ENCODE results near the gene RFTN1.

The RFTN1 gene

GRCh38 chr3:16432714-16433113 lies 80.8 kb downstream of the RFTN1 start:
- DNase-seq (ENCODE audit: low spot score in 2 of 2) (no peak), ATAC-seq (no peak)
- no peak overlapping the region for H3K4me3 Mint-ChIP-seq
- H3K36me3 Mint-ChIP-seq = peaks cover 68% of the 10 kb centered on the region
- H3K9me3 Mint-ChIP-seq = no peaks in the 10 kb centered on the region
- no peak overlapping the region for H3K27ac Mint-ChIP-seq
- peaks cover 18% of the 10 kb centered on the region for H3K4me1 Mint-ChIP-seq

GRCh38 chr3:16430717-16431630 lies 82.5 kb downstream of the RFTN1 start:
- peaks cover 66% of the 10 kb centered on the region for H3K36me3 Mint-ChIP-seq
- no peak overlapping the region for H3K4me3 Mint-ChIP-seq
- H3K4me1 Mint-ChIP-seq = peaks cover 18% of the 10 kb centered on the region
- H3K27ac Mint-ChIP-seq = peak overlapping the region; percentile 63
- no peaks in the 10 kb centered on the region for H3K9me3 Mint-ChIP-seq
- no peak for DNase-seq (ENCODE audit: low spot score in 2 of 2)
- no peak for ATAC-seq

GRCh38 chr3:16429086-16429485 lies 84.4 kb downstream of the RFTN1 start:
- peaks cover 68% of the 10 kb centered on the region for H3K36me3 Mint-ChIP-seq
- peak overlapping the region; percentile 11 for H3K27ac Mint-ChIP-seq
- no peak for ATAC-seq
- H3K9me3 Mint-ChIP-seq = no peaks in the 10 kb centered on the region
- peaks cover 23% of the 10 kb centered on the region for H3K4me1 Mint-ChIP-seq
- no peak for DNase-seq (ENCODE audit: low spot score in 2 of 2)
- H3K4me3 Mint-ChIP-seq = no peak overlapping the region

- peaks cover 23% of the 10 kb centered on the region for H3K4me1 Mint-ChIP-seq
- ATAC-seq (no peak), DNase-seq (ENCODE audit: low spot score in 2 of 2) (no peak)
- no peak overlapping the region for H3K4me3 Mint-ChIP-seq
- H3K9me3 Mint-ChIP-seq = no peaks in the 10 kb centered on the region
- H3K36me3 Mint-ChIP-seq = peaks cover 64% of the 10 kb centered on the region
- H3K27ac Mint-ChIP-seq = no peak overlapping the region
Measured at GRCh38 chr3:16428612-16429011, 84.9 kb downstream of the RFTN1 start.

GRCh38 chr3:16427103-16427965 lies 86.2 kb downstream of the RFTN1 start:
- H3K36me3 Mint-ChIP-seq = peaks cover 59% of the 10 kb centered on the region
- ATAC-seq (no peak), DNase-seq (ENCODE audit: low spot score in 2 of 2) (no peak)
- H3K4me1 Mint-ChIP-seq = peaks cover 21% of the 10 kb centered on the region
- H3K27ac Mint-ChIP-seq = peak overlapping the region; percentile 30
- H3K9me3 Mint-ChIP-seq = no peaks in the 10 kb centered on the region
- H3K4me3 Mint-ChIP-seq = no peak overlapping the region

- peak overlapping the region; percentile 30 for H3K27ac Mint-ChIP-seq
- H3K4me3 Mint-ChIP-seq = no peak overlapping the region
- H3K9me3 Mint-ChIP-seq = no peaks in the 10 kb centered on the region
- H3K4me1 Mint-ChIP-seq = peaks cover 18% of the 10 kb centered on the region
- DNase-seq (ENCODE audit: low spot score in 2 of 2) (no peak), ATAC-seq (no peak)
- peaks cover 59% of the 10 kb centered on the region for H3K36me3 Mint-ChIP-seq
Measured at GRCh38 chr3:16426665-16427064, 86.8 kb downstream of the RFTN1 start.

GRCh38 chr3:16426029-16426400 lies 87.5 kb downstream of the RFTN1 start:
- Mint-ChIP-seq H3K36me3 (peaks cover 59% of the 10 kb centered on the region), H3K27ac (no peak overlapping the region), H3K9me3 (no peaks in the 10 kb centered on the region), H3K4me3 (no peak overlapping the region), H3K4me1 (peaks cover 16% of the 10 kb centered on the region)
- ATAC-seq = no peak
- no peak for DNase-seq (ENCODE audit: low spot score in 2 of 2)

- H3K4me3 Mint-ChIP-seq = no peak overlapping the region
- no peak for ATAC-seq
- H3K9me3 Mint-ChIP-seq = no peaks in the 10 kb centered on the region
- peaks cover 11% of the 10 kb centered on the region for H3K4me1 Mint-ChIP-seq
- peaks cover 59% of the 10 kb centered on the region for H3K36me3 Mint-ChIP-seq
- H3K27ac Mint-ChIP-seq = no peak overlapping the region
- no peak for DNase-seq (ENCODE audit: low spot score in 2 of 2)
Measured at GRCh38 chr3:16425398-16426028, 88.0 kb downstream of the RFTN1 start.

GRCh38 chr3:16423947-16424673 lies 89.4 kb downstream of the RFTN1 start:
- Mint-ChIP-seq H3K36me3 (peaks cover 50% of the 10 kb centered on the region), H3K9me3 (no peaks in the 10 kb centered on the region), H3K4me1 (peaks cover 9% of the 10 kb centered on the region)

GRCh38 chr3:16423298-16423697 lies 90.2 kb downstream of the RFTN1 start:
- no peak overlapping the region for H3K27ac Mint-ChIP-seq
- H3K4me1 Mint-ChIP-seq = peaks cover 14% of the 10 kb centered on the region
- H3K36me3 Mint-ChIP-seq = peaks cover 56% of the 10 kb centered on the region
- H3K4me3 Mint-ChIP-seq = no peak overlapping the region
- ATAC-seq (no peak), DNase-seq (ENCODE audit: low spot score in 2 of 2) (no peak)
- H3K9me3 Mint-ChIP-seq = no peaks in the 10 kb centered on the region

More at GRCh38 chr3:16423947-16424673, 89.4 kb downstream of the RFTN1 start:
- Mint-ChIP-seq H3K27ac (no peak overlapping the region), H3K4me3 (no peak overlapping the region)
- no peak for ATAC-seq
- DNase-seq (ENCODE audit: low spot score in 2 of 2) = no peak

GRCh38 chr3:16419640-16420241 lies 93.8 kb downstream of the RFTN1 start:
- Mint-ChIP-seq H3K4me3 (no peak overlapping the region), H3K9me3 (no peaks in the 10 kb centered on the region), H3K27ac (no peak overlapping the region), H3K4me1 (peaks cover 18% of the 10 kb centered on the region), H3K36me3 (peaks cover 56% of the 10 kb centered on the region)
- DNase-seq (ENCODE audit: low spot score in 2 of 2) (no peak), ATAC-seq (no peak)

GRCh38 chr3:16417945-16418739 lies 95.4 kb downstream of the RFTN1 start:
- ATAC-seq = no peak
- no peak for DNase-seq (ENCODE audit: low spot score in 2 of 2)
- Mint-ChIP-seq H3K4me3 (no peak overlapping the region), H3K9me3 (no peaks in the 10 kb centered on the region), H3K27ac (no peak overlapping the region), H3K36me3 (peaks cover 63% of the 10 kb centered on the region), H3K4me1 (peaks cover 34% of the 10 kb centered on the region)

GRCh38 chr3:16415911-16416476 lies 97.5 kb downstream of the RFTN1 start:
- H3K9me3 Mint-ChIP-seq = no peaks in the 10 kb centered on the region
- H3K4me3 Mint-ChIP-seq = no peak overlapping the region
- H3K4me1 Mint-ChIP-seq = peaks cover 49% of the 10 kb centered on the region
- peaks cover 48% of the 10 kb centered on the region for H3K36me3 Mint-ChIP-seq
- no peak overlapping the region for H3K27ac Mint-ChIP-seq
- no peak for DNase-seq (ENCODE audit: low spot score in 2 of 2)
- ATAC-seq = no peak
